ENCODE data around the gene ZNF565. TPM values are rescaled to one million over a fixed set of nuclear protein-coding genes. Genes with fewer than 3 reads are reported as not detected.
A peak's percentile ranks its signal among the peaks of the same experiment; 100 is the strongest.

ZNF565 gene
- total and polyA plus RNA-seq, 2 of the 13 experiments (the other 11 are each of a cell fraction or from before 2014, with no cell fraction given): 1.8 to 5.2 TPM

DNA sequence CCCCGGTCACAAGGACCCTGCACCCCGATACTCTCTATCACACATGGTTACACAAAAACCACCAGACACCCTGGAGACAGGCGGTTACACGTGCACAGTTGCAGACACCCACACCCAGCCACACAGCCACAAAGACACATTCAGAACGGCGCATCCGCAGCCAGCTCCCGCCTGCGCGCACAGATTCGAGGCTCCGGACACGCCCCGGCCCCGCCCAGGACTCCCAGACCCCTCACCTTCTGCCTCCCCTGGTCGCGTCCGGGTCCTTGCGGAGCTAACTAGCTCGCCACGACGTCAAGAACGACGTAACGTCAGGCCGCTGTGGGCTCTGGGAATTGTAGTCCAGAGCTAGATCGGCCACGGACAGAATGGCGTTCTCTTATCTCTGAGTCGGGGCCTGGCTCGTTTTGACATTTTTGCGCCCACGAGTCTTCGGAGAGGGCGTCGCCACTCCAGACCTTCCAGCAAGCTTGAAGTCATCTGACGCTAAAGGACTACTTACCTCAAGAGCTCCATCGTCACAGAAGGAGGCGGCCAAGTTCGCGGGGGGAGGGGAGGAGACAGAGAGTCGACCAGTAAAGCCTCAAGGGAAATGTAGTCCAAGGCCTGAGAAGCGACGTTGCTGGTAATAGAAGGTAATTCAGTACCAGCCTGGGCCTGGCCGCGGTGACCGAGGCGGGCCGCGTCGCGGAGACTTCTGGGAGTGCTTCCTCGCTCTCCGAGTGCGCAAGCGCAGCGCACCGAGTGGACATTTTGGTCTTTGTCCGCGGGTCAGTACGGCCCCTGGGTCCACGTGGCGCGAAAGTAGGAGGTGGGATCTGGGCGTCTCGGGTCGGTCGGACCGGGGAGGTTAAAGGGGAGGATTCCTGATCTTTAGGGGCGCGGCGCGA is at the start of gene ZNF565, which contains the start of gene ZNF146 (continued):
- TF ChIP-seq, protein P1, sequence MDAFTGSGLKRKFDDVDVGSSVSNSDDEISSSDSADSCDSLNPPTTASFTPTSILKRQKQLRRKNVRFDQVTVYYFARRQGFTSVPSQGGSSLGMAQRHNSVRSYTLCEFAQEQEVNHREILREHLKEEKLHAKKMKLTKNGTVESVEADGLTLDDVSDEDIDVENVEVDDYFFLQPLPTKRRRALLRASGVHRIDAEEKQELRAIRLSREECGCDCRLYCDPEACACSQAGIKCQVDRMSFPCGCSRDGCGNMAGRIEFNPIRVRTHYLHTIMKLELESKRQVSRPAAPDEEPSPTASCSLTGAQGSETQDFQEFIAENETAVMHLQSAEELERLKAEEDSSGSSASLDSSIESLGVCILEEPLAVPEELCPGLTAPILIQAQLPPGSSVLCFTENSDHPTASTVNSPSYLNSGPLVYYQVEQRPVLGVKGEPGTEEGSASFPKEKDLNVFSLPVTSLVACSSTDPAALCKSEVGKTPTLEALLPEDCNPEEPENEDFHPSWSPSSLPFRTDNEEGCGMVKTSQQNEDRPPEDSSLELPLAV (CRISPR knock-in tag; conservative IDR thresholded peaks at IDR 0.05; ENCODE audit: low read depth): no peak
- TF ChIP-seq ZNF883 (CRISPR knock-in tag; IDR thresholded peaks at IDR 0.05; ENCODE audit: not compliant biosample characterization) (peak; percentile 62), ZNF878 (CRISPR knock-in tag; IDR thresholded peaks at IDR 0.05) (0 out of 2 replicates have a peak, but pooled peaks have one; percentile 60), POLR2A (IDR thresholded peaks at IDR 0.05; ENCODE audit: insufficient read depth in 1 of 2, low read depth in 2 of 2, low read length in 2 of 2) (peak; percentile 55 to 91; a peak in 3 of 4 replicates), GLI4 (CRISPR knock-in tag; IDR thresholded peaks at IDR 0.05; ENCODE audit: borderline replicate concordance) (peak; percentile 38; the same call in 1 of the 2 replicates), GABPA (IDR thresholded peaks at IDR 0.05; ENCODE audit: low read depth, low read length) (no peak), GABPA (CRISPR knock-in tag; IDR thresholded peaks at IDR 0.05; ENCODE audit: low read depth) (peak; percentile 70; the same call in 1 of the 2 replicates), TGIF2 (CRISPR knock-in tag; IDR thresholded peaks at IDR 0.05) (peak; percentile 88), CBX5 (CRISPR knock-in tag; IDR thresholded peaks at IDR 0.05; ENCODE audit: borderline replicate concordance) (peak; percentile 54; the same call in 1 of the 2 replicates), ZBTB14 (CRISPR knock-in tag; IDR thresholded peaks at IDR 0.05) (peak; percentile 37; the same call in 1 of the 2 replicates), ZNF562 (CRISPR knock-in tag; IDR thresholded peaks at IDR 0.05; ENCODE audit: borderline replicate concordance) (no peak), ZBTB4 (CRISPR knock-in tag; IDR thresholded peaks at IDR 0.05; ENCODE audit: borderline replicate concordance) (0 out of 2 replicates have a peak, but pooled peaks have one; percentile 62), ZNF326 (CRISPR knock-in tag; IDR thresholded peaks at IDR 0.05; ENCODE audit: borderline replicate concordance) (no peak), ZNF552 (CRISPR knock-in tag; IDR thresholded peaks at IDR 0.05; ENCODE audit: borderline replicate concordance) (no peak), ZFP36 (IDR thresholded peaks at IDR 0.05; ENCODE audit: borderline replicate concordance, low read depth, low read length, partially characterized antibody) (no peak), ADNP (CRISPR knock-in tag; IDR thresholded peaks at IDR 0.05) (no peak), ZNF224 (CRISPR knock-in tag; IDR thresholded peaks at IDR 0.05) (peak; percentile 75; the same call in 1 of the 2 replicates)
- TF ChIP-seq, protein P2, sequence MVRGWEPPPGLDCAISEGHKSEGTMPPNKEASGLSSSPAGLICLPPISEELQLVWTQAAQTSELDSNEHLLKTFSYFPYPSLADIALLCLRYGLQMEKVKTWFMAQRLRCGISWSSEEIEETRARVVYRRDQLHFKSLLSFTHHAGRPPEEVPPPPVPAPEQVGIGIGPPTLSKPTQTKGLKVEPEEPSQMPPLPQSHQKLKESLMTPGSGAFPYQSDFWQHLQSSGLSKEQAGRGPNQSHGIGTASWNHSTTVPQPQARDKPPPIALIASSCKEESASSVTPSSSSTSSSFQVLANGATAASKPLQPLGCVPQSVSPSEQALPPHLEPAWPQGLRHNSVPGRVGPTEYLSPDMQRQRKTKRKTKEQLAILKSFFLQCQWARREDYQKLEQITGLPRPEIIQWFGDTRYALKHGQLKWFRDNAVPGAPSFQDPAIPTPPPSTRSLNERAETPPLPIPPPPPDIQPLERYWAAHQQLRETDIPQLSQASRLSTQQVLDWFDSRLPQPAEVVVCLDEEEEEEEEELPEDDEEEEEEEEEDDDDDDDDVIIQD (CRISPR knock-in tag; IDR thresholded peaks at IDR 0.05; ENCODE audit: low read depth): 0 out of 2 replicates have a peak, but pooled peaks have one; percentile 58

Data from HepG2 (cell line).